ENCODE results near the gene LRP1B.

The LRP1B gene

GRCh38 chr2:141647353-141647752 is 483.5 kb downstream of the LRP1B start:
- ATAC-seq = no peak

GRCh38 chr2:141641462-141641861 is 489.4 kb downstream of the LRP1B start:
- Mint-ChIP-seq H3K36me3 (no peaks in the 10 kb centered on the region), H3K27ac (no peak overlapping the region), H3K27me3 (no peaks in the 10 kb centered on the region), H3K4me3 (no peak overlapping the region), H3K9me3 (peaks cover 3% of the 10 kb centered on the region), H3K4me1 (no peaks in the 10 kb centered on the region)
- no peak for ATAC-seq

More at GRCh38 chr2:141647353-141647752, 483.5 kb downstream of the LRP1B start:
- Mint-ChIP-seq H3K9me3 (peaks cover 3% of the 10 kb centered on the region), H3K4me1 (no peaks in the 10 kb centered on the region), H3K36me3 (no peaks in the 10 kb centered on the region), H3K27me3 (no peaks in the 10 kb centered on the region), H3K27ac (no peak overlapping the region), H3K4me3 (no peak overlapping the region)

GRCh38 chr2:141639809-141640208 is 491.0 kb downstream of the LRP1B start:
- no peaks in the 10 kb centered on the region for H3K36me3 Mint-ChIP-seq
- no peaks in the 10 kb centered on the region for H3K27me3 Mint-ChIP-seq
- H3K9me3 Mint-ChIP-seq = peaks cover 3% of the 10 kb centered on the region
- no peak for ATAC-seq
- H3K27ac Mint-ChIP-seq = no peak overlapping the region
- no peaks in the 10 kb centered on the region for H3K4me1 Mint-ChIP-seq
- H3K4me3 Mint-ChIP-seq = no peak overlapping the region

GRCh38 chr2:141633132-141633531 is 497.7 kb downstream of the LRP1B start:
- Mint-ChIP-seq H3K4me1 (no peaks in the 10 kb centered on the region), H3K27ac (no peak overlapping the region), H3K36me3 (no peaks in the 10 kb centered on the region), H3K27me3 (no peaks in the 10 kb centered on the region), H3K4me3 (no peak overlapping the region), H3K9me3 (no peaks in the 10 kb centered on the region)
- ATAC-seq = no peak

- Mint-ChIP-seq H3K4me1 (no peaks in the 10 kb centered on the region), H3K27me3 (no peaks in the 10 kb centered on the region), H3K4me3 (no peak overlapping the region), H3K9me3 (no peaks in the 10 kb centered on the region), H3K36me3 (no peaks in the 10 kb centered on the region), H3K27ac (no peak overlapping the region)
- ATAC-seq = no peak
Observed at GRCh38 chr2:141630407-141630930, 500.3 kb downstream of the LRP1B start.

GRCh38 chr2:141620372-141620771 is 510.4 kb downstream of the LRP1B start:
- H3K27ac Mint-ChIP-seq = no peak overlapping the region
- no peak for ATAC-seq

GRCh38 chr2:141618457-141618856 is 512.4 kb downstream of the LRP1B start:
- peaks cover 3% of the 10 kb centered on the region for H3K9me3 Mint-ChIP-seq
- H3K4me1 Mint-ChIP-seq = no peaks in the 10 kb centered on the region
- no peak for ATAC-seq
- no peaks in the 10 kb centered on the region for H3K36me3 Mint-ChIP-seq
- H3K27ac Mint-ChIP-seq = no peak overlapping the region
- H3K27me3 Mint-ChIP-seq = no peaks in the 10 kb centered on the region
- no peak overlapping the region for H3K4me3 Mint-ChIP-seq

More at GRCh38 chr2:141620372-141620771, 510.4 kb downstream of the LRP1B start:
- H3K4me3 Mint-ChIP-seq = no peak overlapping the region
- no peaks in the 10 kb centered on the region for H3K36me3 Mint-ChIP-seq
- no peaks in the 10 kb centered on the region for H3K27me3 Mint-ChIP-seq
- H3K4me1 Mint-ChIP-seq = no peaks in the 10 kb centered on the region
- H3K9me3 Mint-ChIP-seq = peaks cover 3% of the 10 kb centered on the region

GRCh38 chr2:141611981-141612380 is 518.8 kb downstream of the LRP1B start:
- Mint-ChIP-seq H3K36me3 (no peaks in the 10 kb centered on the region), H3K4me1 (no peaks in the 10 kb centered on the region)

GRCh38 chr2:141611176-141611571 is 519.6 kb downstream of the LRP1B start:
- no peaks in the 10 kb centered on the region for H3K36me3 Mint-ChIP-seq
- no peak overlapping the region for H3K4me3 Mint-ChIP-seq
- ATAC-seq = no peak
- no peaks in the 10 kb centered on the region for H3K4me1 Mint-ChIP-seq
- no peaks in the 10 kb centered on the region for H3K9me3 Mint-ChIP-seq
- H3K27me3 Mint-ChIP-seq = no peaks in the 10 kb centered on the region
- no peak overlapping the region for H3K27ac Mint-ChIP-seq

More at GRCh38 chr2:141611981-141612380, 518.8 kb downstream of the LRP1B start:
- H3K9me3 Mint-ChIP-seq = peaks cover 3% of the 10 kb centered on the region
- no peak overlapping the region for H3K4me3 Mint-ChIP-seq
- H3K27ac Mint-ChIP-seq = no peak overlapping the region
- no peak for ATAC-seq
- no peaks in the 10 kb centered on the region for H3K27me3 Mint-ChIP-seq

- Mint-ChIP-seq H3K9me3 (no peaks in the 10 kb centered on the region), H3K27ac (no peak overlapping the region), H3K4me3 (no peak overlapping the region), H3K4me1 (no peaks in the 10 kb centered on the region), H3K36me3 (no peaks in the 10 kb centered on the region), H3K27me3 (no peaks in the 10 kb centered on the region)
- ATAC-seq = no peak
Observed at GRCh38 chr2:141610564-141611175, 520.1 kb downstream of the LRP1B start.

- no peak for ATAC-seq
- Mint-ChIP-seq H3K4me1 (no peaks in the 10 kb centered on the region), H3K27ac (no peak overlapping the region), H3K9me3 (no peaks in the 10 kb centered on the region), H3K36me3 (no peaks in the 10 kb centered on the region), H3K4me3 (no peak overlapping the region), H3K27me3 (no peaks in the 10 kb centered on the region)
Observed at GRCh38 chr2:141605163-141605562, 525.7 kb downstream of the LRP1B start.

GRCh38 chr2:141601511-141602152 is 529.2 kb downstream of the LRP1B start:
- no peak overlapping the region for H3K4me3 Mint-ChIP-seq
- no peaks in the 10 kb centered on the region for H3K27me3 Mint-ChIP-seq
- H3K9me3 Mint-ChIP-seq = no peaks in the 10 kb centered on the region
- H3K4me1 Mint-ChIP-seq = no peaks in the 10 kb centered on the region
- no peak for ATAC-seq
- no peak overlapping the region for H3K27ac Mint-ChIP-seq
- H3K36me3 Mint-ChIP-seq = no peaks in the 10 kb centered on the region

GRCh38 chr2:141599721-141600120 is 531.1 kb downstream of the LRP1B start:
- Mint-ChIP-seq H3K27me3 (no peaks in the 10 kb centered on the region), H3K4me1 (no peaks in the 10 kb centered on the region), H3K9me3 (no peaks in the 10 kb centered on the region), H3K4me3 (no peak overlapping the region), H3K36me3 (no peaks in the 10 kb centered on the region), H3K27ac (no peak overlapping the region)
- ATAC-seq = no peak

GRCh38 chr2:141598982-141599381 is 531.8 kb downstream of the LRP1B start:
- no peak for ATAC-seq
- H3K4me1 Mint-ChIP-seq = no peaks in the 10 kb centered on the region
- no peaks in the 10 kb centered on the region for H3K36me3 Mint-ChIP-seq
- H3K4me3 Mint-ChIP-seq = no peak overlapping the region
- H3K27ac Mint-ChIP-seq = no peak overlapping the region
- no peaks in the 10 kb centered on the region for H3K27me3 Mint-ChIP-seq
- H3K9me3 Mint-ChIP-seq = peaks cover 3% of the 10 kb centered on the region

GRCh38 chr2:141595316-141595920 is 535.4 kb downstream of the LRP1B start:
- Mint-ChIP-seq H3K27me3 (no peaks in the 10 kb centered on the region), H3K27ac (no peak overlapping the region), H3K4me1 (no peaks in the 10 kb centered on the region), H3K9me3 (peaks cover 6% of the 10 kb centered on the region), H3K36me3 (no peaks in the 10 kb centered on the region), H3K4me3 (no peak overlapping the region)
- no peak for ATAC-seq

- H3K4me3 Mint-ChIP-seq = no peak overlapping the region
- H3K27ac Mint-ChIP-seq = no peak overlapping the region
- H3K4me1 Mint-ChIP-seq = no peaks in the 10 kb centered on the region
- no peaks in the 10 kb centered on the region for H3K36me3 Mint-ChIP-seq
- H3K27me3 Mint-ChIP-seq = no peaks in the 10 kb centered on the region
- ATAC-seq = no peak
- H3K9me3 Mint-ChIP-seq = peaks cover 6% of the 10 kb centered on the region
Observed at GRCh38 chr2:141591787-141592186, 539.0 kb downstream of the LRP1B start.
